GM12872 (cell line): ENCODE measurements around the gene CAPN5.

Experiments used
- CTCF ChIP-seq: IDR thresholded peaks from 3 replicates; pipeline ENCODE4 v1.5.1; 2011; ENCODE audit warnings: low read depth, mild to moderate bottlenecking, low read length, moderate library complexity; ENCODE audit not compliant: insufficient read depth

The CAPN5 gene

GRCh38 chr11:77068457-77069335 is 1.9 kb downstream of the CAPN5 start:
- no peak for TF ChIP-seq CTCF

- TF ChIP-seq CTCF: no peak
Measured at GRCh38 chr11:77069336-77069968, 2.7 kb downstream of the CAPN5 start.

GRCh38 chr11:77069969-77070582 is 3.3 kb downstream of the CAPN5 start:
- TF ChIP-seq CTCF: no peak

- no peak for TF ChIP-seq CTCF
Measured at GRCh38 chr11:77071077-77071476, 4.3 kb downstream of the CAPN5 start.

GRCh38 chr11:77071671-77072605 is 5.2 kb downstream of the CAPN5 start:
- TF ChIP-seq CTCF: no peak

GRCh38 chr11:77072851-77073327 is 6.1 kb downstream of the CAPN5 start:
- no peak for TF ChIP-seq CTCF
